Activated CD4-positive, alpha-beta memory T cell treated with anti-CD3 and anti-CD28 coated beads for 36 hours (primary cell): ENCODE measurements around the gene COX10. TPM values are rescaled to one million over a fixed set of nuclear protein-coding genes. Genes with fewer than 3 reads are reported as not detected.
"Not testable (repeated sequence)": the region's sequence is repeated elsewhere in the genome, so short reads cannot be mapped to it uniquely, and the experiment has no call there.

Source experiments
- CTCF ChIA-PET: fragments of 350-600 bp; sonication (Branson Sonifier 250); formaldehyde crosslinking; loops from one replicate; lab custom pipeline; 2021; ENCODE audit warnings: antibody characterized with exemption, inconsistent platforms; lab: Charles Lee
- POLR2A ChIA-PET: fragments of 350-600 bp; sonication (Branson Sonifier 250); formaldehyde crosslinking; loops from one replicate; lab custom pipeline; 2021; ENCODE audit warnings: antibody characterized with exemption; lab: Charles Lee
- DNase-seq: peaks from one replicate; pipeline ENCODE4 v3.0.0-alpha.2; 2020
- H3K27ac Mint-ChIP-seq: one replicate; pipeline ENCODE4 v1.8.0; 2021; ENCODE audit warnings: mixed read lengths
- H3K27me3 Mint-ChIP-seq: one replicate; pipeline ENCODE4 v1.8.0; 2021; ENCODE audit warnings: mixed read lengths
- H3K36me3 Mint-ChIP-seq: one replicate; pipeline ENCODE4 v1.8.0; 2021; ENCODE audit warnings: mixed read lengths
- H3K4me1 Mint-ChIP-seq: one replicate; pipeline ENCODE4 v1.8.0; 2021; ENCODE audit warnings: low read depth, mixed read lengths
- H3K4me3 Mint-ChIP-seq: one replicate; pipeline ENCODE4 v1.8.0; 2021; ENCODE audit warnings: mild to moderate bottlenecking, mixed read lengths
- H3K9me3 Mint-ChIP-seq: one replicate; pipeline ENCODE4 v1.8.0; 2021; ENCODE audit warnings: mixed read lengths
- intact Hi-C: fragments of 100-400 bp; cut with micrococcal nuclease; formaldehyde crosslinking; loops from one replicate; pipeline ENCODE4 v1.15.1; 2023
- total RNA-seq, 2 experiments: library from RNA; stranded (reverse); gene quantifications; one replicate each; pipeline ENCODE4 v1.2.3, GENCODE V29; 2021

Gene COX10
- total RNA-seq, 2 experiments from 2014 or later = 22.9 to 23.6 TPM

DNA sequence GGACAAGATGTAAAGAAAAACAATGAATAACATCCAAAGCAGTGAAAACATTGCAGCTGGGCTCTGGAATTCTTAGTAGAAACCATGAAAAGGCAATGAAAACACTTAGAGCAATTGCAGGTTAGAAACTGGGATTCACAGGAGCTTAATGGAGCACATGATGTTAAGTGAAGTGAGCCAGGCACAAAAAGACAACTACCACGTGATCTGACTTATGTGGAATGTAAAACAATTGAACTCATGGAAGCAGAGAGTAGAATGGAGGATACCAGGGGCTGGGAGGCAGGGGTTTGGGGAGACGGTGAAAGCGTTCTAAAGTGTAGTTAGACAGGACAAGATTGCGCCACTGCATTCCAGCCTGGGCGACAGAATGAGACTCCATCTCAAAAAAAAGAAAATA, 170.0 kb downstream of the COX10 start:
- intact Hi-C loops, H3K36me3 Mint-ChIP-seq, H3K27me3 Mint-ChIP-seq, POLR2A ChIA-PET, DNase-seq, H3K4me1 Mint-ChIP-seq, H3K27ac Mint-ChIP-seq, H3K4me3 Mint-ChIP-seq, CTCF ChIA-PET, H3K9me3 Mint-ChIP-seq: not testable (repeated sequence)

DNA sequence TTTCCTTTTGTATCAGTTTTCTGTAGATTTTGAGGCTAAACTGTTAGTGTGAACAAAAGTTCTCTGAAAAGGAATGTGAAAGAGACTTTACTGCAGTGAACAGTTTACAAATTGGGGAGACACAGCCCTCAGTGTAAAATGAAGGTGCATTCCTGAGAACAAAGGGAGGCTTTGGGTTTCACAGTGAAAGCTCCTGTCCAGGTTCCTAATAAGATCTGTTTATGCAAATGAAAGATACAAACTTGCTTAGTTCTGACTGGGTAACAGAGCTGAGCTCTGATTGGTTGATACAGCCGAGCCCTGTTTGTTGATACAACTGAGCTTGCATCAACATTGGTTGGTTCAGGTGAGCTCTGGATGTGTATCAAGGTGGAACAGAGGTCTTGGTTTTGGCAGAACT, 175.7 kb downstream of the COX10 start:
- Mint-ChIP-seq H3K36me3 (no peaks in the 10 kb centered on the region), H3K4me1 (no peaks in the 10 kb centered on the region), H3K27me3 (no peaks in the 10 kb centered on the region), H3K27ac (no peak overlapping the region), H3K4me3 (no peak overlapping the region), H3K9me3 (no peaks in the 10 kb centered on the region)
- POLR2A ChIA-PET = no interaction called here
- intact Hi-C loops = no loop called here
- DNase-seq = no peak
- CTCF ChIA-PET = no interaction called here

- Mint-ChIP-seq H3K36me3 (no peaks in the 10 kb centered on the region), H3K4me1 (no peaks in the 10 kb centered on the region), H3K9me3 (no peaks in the 10 kb centered on the region), H3K27ac (no peak overlapping the region), H3K4me3 (no peak overlapping the region), H3K27me3 (no peaks in the 10 kb centered on the region)
- POLR2A ChIA-PET = no interaction called here
- CTCF ChIA-PET = no interaction called here
- DNase-seq = no peak
- intact Hi-C loops = no loop called here
Observed at GRCh38 chr17:14245629-14246028, 176.3 kb downstream of the COX10 start.

Other genes with a start within 250 kb of the COX10 start
- gene CDRT15, start 167.4 kb downstream of the COX10 start, total RNA-seq = not detected
- 10 to 100 TPM; 13.4 to 13.9 TPM for gene HS3ST3B1, start 231.6 kb downstream of the COX10 start, total RNA-seq